Femur (tissue), 1 donor: ENCODE measurements around the gene DRD2.
"Not testable (repeated sequence)": the region's sequence is repeated elsewhere in the genome, so short reads cannot be mapped to it uniquely, and the experiment has no call there.

ENCODE experiments used
- DNase-seq: peaks from one replicate; pipeline ENCODE4 v3.0.0-alpha.2; 2017

DRD2 gene

GRCh38 chr11:113475160-113475761 is at the start of gene DRD2:
Gene DRD2, minus strand, starts transcription at chr11:113475398. Its CDS starts 50,747 bp downstream, at chr11:113424651.
- no peak for DNase-seq

- DNase-seq, result not testable (repeated sequence)
Measured at GRCh38 chr11:113523906-113524305, 48.7 kb upstream of the DRD2 start.

GRCh38 chr11:113521737-113522517 is 46.7 kb upstream of the DRD2 start:
- DNase-seq, result no peak

GRCh38 chr11:113519989-113520613 is 44.9 kb upstream of the DRD2 start:
- no peak for DNase-seq

GRCh38 chr11:113518716-113519495 is 43.7 kb upstream of the DRD2 start:
- no peak for DNase-seq

- no peak for DNase-seq
Measured at GRCh38 chr11:113517361-113517760, 42.2 kb upstream of the DRD2 start.

- DNase-seq, result no peak
Measured at GRCh38 chr11:113514856-113515255, 39.7 kb upstream of the DRD2 start.

- no peak for DNase-seq
Measured at GRCh38 chr11:113507341-113507740, 32.1 kb upstream of the DRD2 start.

GRCh38 chr11:113506893-113507292 is 31.7 kb upstream of the DRD2 start:
- DNase-seq, result no peak

- DNase-seq, result no peak
Measured at GRCh38 chr11:113506461-113506860, 31.3 kb upstream of the DRD2 start.

GRCh38 chr11:113505541-113506375 is 30.6 kb upstream of the DRD2 start:
- no peak for DNase-seq

GRCh38 chr11:113505046-113505445 is 29.8 kb upstream of the DRD2 start:
- no peak for DNase-seq

GRCh38 chr11:113504586-113504985 is 29.4 kb upstream of the DRD2 start:
- DNase-seq, result no peak

GRCh38 chr11:113504071-113504470 is 28.9 kb upstream of the DRD2 start:
- DNase-seq, result no peak

- DNase-seq, result no peak
Measured at GRCh38 chr11:113497066-113497910, 22.1 kb upstream of the DRD2 start.

GRCh38 chr11:113496026-113496651 is 20.9 kb upstream of the DRD2 start:
- peak; percentile 29 for DNase-seq

GRCh38 chr11:113494021-113494420 is 18.8 kb upstream of the DRD2 start:
- DNase-seq, result no peak

- DNase-seq, result no peak
Measured at GRCh38 chr11:113493206-113493605, 18.0 kb upstream of the DRD2 start.

GRCh38 chr11:113488931-113489351 is 13.7 kb upstream of the DRD2 start:
- DNase-seq, result no peak

GRCh38 chr11:113487622-113488021 is 12.4 kb upstream of the DRD2 start:
- no peak for DNase-seq

- no peak for DNase-seq
Measured at GRCh38 chr11:113484223-113484622, 9.0 kb upstream of the DRD2 start.
